Activated T-cell treated with anti-CD3 and anti-CD28 coated beads, Interleukin-2, amount 50 U/mL, for 48 hours (primary cell): ENCODE data around the gene HLA-DMA.

Experiments
- DNase-seq, 2 experiments: peaks; one replicate each; pipeline ENCODE4 v3.0.0-alpha.2; 2020

The HLA-DMA gene

GRCh38 chr6:32952817-32953739 is at the start of gene HLA-DMA:
TSS of gene HLA-DMA (minus strand) at chr6:32953097. CDS start at chr6:32953036, 61 bp downstream.
- DNase-seq: peak; percentile 78 to 83

DNA sequence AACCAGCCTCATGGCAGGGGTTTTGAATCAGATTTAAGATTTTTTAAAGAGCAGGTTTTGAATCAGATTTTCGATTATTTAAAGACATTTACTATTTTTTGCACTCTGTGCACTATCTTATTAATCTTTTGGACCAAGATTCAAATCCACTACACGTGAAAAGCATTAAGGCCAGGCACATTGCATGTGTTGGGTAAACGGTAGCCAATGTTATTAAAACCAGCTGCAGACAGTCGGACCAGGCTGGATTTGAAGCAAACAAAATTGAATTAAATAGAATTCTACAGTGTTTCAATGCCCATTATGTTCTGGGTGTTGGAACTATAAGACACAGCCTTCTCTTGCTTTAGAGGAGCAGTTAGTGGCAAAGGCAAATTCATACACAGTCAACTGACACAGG is 48.8 kb upstream of the HLA-DMA start:
- no peak for DNase-seq

- DNase-seq: no peak
These were observed 47.2 kb upstream of the HLA-DMA start for GRCh38 chr6:33000055-33000454.

- no peak for DNase-seq
These were observed 42.6 kb upstream of the HLA-DMA start for GRCh38 chr6:32995448-32995847.

DNA sequence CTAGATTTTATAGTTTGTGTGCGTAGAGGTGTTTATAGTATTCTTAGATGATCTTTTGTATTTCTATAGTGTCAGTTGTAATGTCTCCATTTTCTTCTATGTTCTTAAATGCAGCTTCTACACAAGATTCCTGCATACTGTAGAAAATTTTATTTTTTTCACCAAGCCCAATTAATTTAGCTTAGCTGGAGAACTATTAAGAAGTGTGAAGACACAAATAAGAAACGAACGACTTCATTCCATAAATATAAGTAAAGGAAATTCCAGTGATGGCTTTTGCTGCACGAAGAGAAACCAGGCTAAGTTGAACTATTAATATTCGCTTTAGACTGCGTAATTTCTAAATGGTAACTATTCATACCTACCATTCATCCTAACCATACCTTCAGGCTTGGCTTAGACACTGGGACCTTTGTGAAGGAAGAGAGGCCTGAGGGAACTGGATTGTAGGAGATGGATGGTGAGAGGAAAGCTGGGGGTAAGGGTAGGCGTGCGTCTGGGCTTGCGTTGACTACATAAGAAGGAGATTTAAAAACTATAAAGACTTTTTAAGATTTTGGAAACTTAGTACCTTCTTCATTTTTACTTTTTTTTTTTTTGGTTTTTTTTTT is 40.6 kb upstream of the HLA-DMA start:
- DNase-seq: no peak

DNA sequence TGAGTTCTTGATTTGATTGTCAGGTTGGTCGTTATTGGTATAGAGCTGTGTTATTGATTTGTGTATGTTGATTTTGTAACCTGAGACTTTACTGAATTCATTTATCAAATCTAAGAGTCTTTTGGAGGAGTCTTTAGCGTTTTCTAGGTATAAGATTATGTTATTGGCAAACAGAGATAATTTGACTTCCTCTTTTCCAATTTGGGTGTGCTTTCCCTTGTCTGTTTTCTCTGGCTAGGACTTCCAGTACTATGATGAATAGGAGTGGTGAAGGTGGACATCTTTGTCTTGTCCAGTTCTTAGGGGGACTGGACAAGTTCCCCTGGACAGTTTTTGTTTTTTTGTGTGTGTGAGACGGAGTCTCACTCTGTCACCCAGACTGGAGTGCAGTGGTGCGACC is 39.1 kb upstream of the HLA-DMA start:
- no peak for DNase-seq

DNA sequence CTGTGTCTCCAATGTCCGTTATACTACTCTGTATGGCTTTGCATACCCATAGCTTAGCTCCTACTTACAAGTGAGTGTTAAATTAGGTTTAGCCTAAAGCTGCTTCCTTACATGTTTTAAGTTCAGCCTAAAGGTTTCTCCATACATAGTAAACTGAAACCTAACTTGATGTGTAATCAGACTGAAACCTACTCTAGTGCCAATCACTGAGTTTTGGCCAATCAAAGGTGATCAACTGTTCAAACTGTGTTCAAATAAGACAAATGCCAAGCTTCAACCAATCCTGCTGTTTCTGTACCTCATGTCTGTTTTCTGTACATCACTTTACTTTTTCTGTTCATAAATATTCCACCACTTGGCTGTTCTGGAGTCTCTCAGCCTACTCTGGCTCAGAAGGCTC is 36.5 kb upstream of the HLA-DMA start:
- DNase-seq: no peak

GRCh38 chr6:32984622-32985389 is 31.9 kb upstream of the HLA-DMA start:
- peak; percentile 91 to 92 for DNase-seq

DNA sequence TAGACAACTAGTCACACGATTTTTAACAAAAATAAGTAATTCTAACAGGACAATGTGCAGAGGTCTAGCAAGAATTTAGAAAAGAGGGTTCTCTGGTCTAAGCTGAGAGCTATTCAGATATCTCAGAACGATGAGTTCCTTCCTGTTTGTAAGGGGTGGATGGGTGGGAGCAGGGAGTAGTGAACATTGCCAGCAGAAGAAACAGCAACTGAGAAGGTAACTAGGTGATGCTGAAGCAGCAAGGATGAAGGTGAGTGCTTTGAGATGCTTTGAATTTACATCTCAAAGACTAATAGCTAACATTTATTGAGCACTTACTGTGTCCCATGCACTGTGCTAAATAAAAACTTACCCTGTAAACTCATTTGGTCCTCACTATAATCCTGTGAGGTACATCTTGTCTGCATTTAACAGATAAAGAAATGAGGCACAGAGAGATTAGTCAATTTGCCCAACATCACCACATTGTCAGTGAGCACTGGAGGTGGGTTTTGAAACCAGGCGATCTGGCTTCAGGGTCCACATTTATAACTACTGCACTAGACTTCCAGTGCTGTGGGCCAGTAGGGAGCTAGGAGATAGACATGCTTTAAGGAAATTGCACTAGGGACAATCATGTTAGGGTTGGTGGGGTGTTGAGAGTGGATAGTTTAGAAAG is 31.2 kb upstream of the HLA-DMA start:
- DNase-seq: no peak

- no peak for DNase-seq
These were observed 30.6 kb upstream of the HLA-DMA start for GRCh38 chr6:32983493-32983848.

DNA sequence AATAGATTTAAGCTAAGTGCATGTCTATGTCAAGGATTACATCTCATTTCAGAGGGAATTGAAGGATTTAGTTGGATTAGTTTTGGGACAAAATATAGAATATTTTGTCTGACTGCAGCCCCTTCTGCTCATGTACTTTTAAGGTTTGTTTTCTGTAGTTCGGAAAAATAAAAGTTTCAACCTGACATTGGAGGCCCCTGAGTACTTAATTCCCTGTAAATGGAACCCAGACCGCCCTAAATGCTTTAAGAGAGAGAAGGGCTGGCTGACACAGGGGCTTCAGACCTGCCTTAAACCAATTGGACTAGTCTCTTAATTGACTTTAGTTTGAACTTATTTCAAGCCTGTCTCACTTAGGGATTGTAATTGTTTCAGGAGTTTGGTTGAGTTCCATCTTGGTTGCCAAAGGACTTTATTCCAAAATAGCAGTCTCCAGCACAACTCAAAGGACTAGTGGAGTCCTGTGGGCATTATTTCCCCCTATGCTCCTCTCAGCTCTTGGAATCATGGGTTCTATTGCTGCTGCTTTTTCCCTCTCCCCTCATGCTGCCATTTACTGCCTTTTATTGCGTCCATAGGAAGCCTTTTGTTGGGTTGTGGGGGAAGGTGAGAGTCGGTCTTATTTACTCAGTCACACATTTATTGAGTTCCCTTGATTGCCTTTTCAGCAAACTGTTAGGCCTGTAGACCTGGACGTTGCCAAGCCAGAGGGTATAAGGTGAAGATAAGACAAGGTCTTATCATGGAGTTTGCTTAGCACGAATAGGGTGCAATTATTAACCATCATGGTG is 30.0 kb upstream of the HLA-DMA start:
- no peak for DNase-seq

DNA sequence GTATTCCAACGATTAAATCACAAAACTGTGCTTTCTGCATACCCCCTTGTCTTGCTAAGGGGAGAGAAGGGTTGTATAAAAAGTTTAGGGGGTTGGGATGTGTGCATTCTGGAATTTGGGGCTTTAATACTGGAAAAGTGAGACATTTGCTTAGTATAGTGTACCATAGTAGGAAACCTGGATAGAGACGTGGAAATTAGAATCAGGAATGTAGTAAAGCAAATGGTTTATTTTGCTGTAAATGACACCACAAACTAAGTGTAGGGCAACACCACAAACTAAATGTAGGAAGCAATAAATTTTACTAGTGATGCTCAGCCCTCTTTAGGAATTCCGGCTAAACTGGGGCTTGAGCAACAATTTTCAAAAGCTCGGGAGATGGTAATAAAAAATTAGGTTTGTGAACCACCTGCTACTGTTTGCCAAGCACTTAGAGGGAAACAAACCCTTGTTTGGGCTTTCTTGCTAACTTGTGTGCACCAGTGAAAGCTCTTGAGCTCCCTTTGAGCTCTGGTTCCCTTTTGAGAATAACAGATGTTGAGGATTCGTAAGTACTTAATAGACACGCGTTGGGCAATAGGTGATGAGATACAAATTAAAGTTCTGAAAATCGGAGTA is 29.3 kb upstream of the HLA-DMA start:
- no peak for DNase-seq

DNA sequence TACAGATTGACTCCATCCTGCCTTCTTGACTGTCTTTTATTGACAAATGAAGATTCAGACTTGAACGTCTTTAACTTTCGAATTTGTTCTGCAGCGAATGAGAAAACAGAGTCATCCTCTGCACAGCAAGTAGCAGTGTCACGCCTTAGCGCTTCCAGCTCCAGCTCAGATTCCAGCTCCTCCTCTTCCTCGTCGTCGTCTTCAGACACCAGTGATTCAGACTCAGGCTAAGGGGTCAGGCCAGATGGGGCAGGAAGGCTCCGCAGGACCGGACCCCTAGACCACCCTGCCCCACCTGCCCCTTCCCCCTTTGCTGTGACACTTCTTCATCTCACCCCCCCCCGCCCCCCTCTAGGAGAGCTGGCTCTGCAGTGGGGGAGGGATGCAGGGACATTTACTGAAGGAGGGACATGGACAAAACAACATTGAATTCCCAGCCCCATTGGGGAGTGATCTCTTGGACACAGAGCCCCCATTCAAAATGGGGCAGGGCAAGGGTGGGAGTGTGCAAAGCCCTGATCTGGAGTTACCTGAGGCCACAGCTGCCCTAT is 27.7 kb upstream of the HLA-DMA start:
- peak in 1 of 2 experiments; percentile 25 for DNase-seq

GRCh38 chr6:32979720-32980487 is 27.0 kb upstream of the HLA-DMA start:
- no peak for DNase-seq

DNA sequence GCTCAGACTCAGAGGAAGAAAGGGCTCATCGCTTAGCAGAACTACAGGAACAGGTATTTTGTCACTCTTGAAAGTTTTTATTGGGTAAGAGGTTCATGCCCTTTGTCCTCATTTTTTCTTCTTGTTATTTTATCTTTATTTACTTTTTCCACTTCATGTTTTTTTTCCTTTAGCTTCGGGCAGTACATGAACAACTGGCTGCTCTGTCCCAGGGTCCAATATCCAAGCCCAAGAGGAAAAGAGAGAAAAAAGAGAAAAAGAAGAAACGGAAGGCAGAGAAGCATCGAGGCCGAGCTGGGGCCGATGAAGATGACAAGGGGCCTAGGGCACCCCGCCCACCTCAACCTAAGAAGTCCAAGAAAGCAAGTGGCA is 25.0 kb upstream of the HLA-DMA start:
- no peak for DNase-seq

- no peak for DNase-seq
These were observed 24.5 kb upstream of the HLA-DMA start for GRCh38 chr6:32977272-32977952.

DNA sequence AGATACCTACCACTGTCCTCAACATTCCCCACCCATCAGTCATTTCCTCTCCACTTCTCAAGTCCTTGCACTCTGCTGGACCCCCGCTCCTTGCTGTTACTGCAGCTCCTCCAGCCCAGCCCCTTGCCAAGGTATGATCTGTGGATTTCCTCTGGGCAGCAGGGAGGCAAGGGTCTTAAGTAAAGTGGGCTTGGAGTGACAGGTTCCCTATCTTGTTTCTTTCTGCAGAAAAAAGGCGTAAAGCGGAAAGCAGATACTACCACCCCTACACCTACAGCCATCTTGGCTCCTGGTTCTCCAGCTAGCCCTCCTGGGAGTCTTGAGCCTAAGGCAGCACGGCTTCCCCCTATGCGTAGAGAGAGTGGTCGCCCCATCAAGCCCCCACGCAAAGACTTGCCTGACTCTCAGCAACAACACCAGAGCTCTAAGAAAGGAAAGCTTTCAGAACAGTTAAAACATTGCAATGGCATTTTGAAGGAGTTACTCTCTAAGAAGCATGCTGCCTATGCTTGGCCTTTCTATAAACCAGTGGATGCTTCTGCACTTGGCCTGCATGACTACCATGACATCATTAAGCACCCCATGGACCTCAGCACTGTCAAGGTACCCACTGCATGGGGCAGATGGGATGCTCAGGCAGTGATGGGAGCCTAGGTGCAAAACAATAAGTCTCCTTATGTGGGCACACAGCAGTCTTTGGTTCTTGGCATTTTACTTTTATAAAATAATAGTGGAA is 23.6 kb upstream of the HLA-DMA start:
- no peak for DNase-seq

DNA sequence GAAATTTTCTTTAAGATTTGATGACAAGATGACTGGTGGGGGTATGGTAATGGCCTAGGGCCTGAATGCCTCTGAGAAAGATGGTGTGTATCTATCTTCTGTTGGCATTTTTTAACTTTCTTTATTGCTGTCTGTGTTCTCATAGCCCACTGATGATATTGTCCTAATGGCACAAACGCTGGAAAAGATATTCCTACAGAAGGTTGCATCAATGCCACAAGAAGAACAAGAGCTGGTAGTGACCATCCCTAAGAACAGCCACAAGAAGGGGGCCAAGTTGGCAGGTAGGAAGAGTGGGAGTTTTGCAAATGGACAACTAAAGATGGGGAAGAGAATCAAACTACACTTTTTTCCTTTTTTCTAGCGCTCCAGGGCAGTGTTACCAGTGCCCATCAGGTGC is 23.0 kb upstream of the HLA-DMA start:
- no peak for DNase-seq
